Suppressor macrophage treated with lipopolysaccharide for 4 hours (primary cell): ENCODE data around the gene UMODL1.
"Not testable (repeated sequence)": the region's sequence is repeated elsewhere in the genome, so short reads cannot be mapped to it uniquely, and the experiment has no call there.

Experiments
- DNase-seq: peaks from one replicate; pipeline ENCODE4 v3.0.0-alpha.2; 2020

The UMODL1 gene

GRCh38 chr21:42171091-42172053, 100.3 kb downstream of the UMODL1 start:
- no peak for DNase-seq

GRCh38 chr21:42172596-42173483, 101.7 kb downstream of the UMODL1 start:
- DNase-seq = no peak

GRCh38 chr21:42174173-42174572, 103.1 kb downstream of the UMODL1 start:
- DNase-seq = no peak

GRCh38 chr21:42175110-42175710, 104.1 kb downstream of the UMODL1 start:
- DNase-seq = no peak

GRCh38 chr21:42176859-42177258, 105.7 kb downstream of the UMODL1 start:
- DNase-seq = no peak

GRCh38 chr21:42179316-42179715, 108.2 kb downstream of the UMODL1 start:
- no peak for DNase-seq

GRCh38 chr21:42180001-42180400, 108.9 kb downstream of the UMODL1 start:
- not testable (repeated sequence) for DNase-seq

GRCh38 chr21:42182713-42183371, 111.7 kb downstream of the UMODL1 start:
- DNase-seq = no peak

GRCh38 chr21:42183374-42184266, 112.5 kb downstream of the UMODL1 start:
- no peak for DNase-seq

- DNase-seq = no peak
Measured at GRCh38 chr21:42186591-42186990, 115.5 kb downstream of the UMODL1 start.

GRCh38 chr21:42187976-42188653, 117.0 kb downstream of the UMODL1 start:
- peak; percentile 93 for DNase-seq

- DNase-seq = no peak
Measured at GRCh38 chr21:42188663-42189062, 117.5 kb downstream of the UMODL1 start.

- DNase-seq = peak; percentile 19
Measured at GRCh38 chr21:42189431-42189830, 118.3 kb downstream of the UMODL1 start.

- DNase-seq = no peak
Measured at GRCh38 chr21:42189860-42190485, 118.9 kb downstream of the UMODL1 start.

- no peak for DNase-seq
Measured at GRCh38 chr21:42190486-42190863, 119.4 kb downstream of the UMODL1 start.

GRCh38 chr21:42191064-42191463, 119.9 kb downstream of the UMODL1 start:
- no peak for DNase-seq

GRCh38 chr21:42191696-42192595, 120.8 kb downstream of the UMODL1 start:
- DNase-seq = no peak
